Type B pancreatic cell (in vitro differentiated cells): ENCODE measurements around the gene NFIX. TPM values are rescaled to one million over a fixed set of nuclear protein-coding genes. Genes with fewer than 3 reads are reported as not detected.
"Not testable (repeated sequence)": the region's sequence is repeated elsewhere in the genome, so short reads cannot be mapped to it uniquely, and the experiment has no call there.

ENCODE experiments used
- DNase-seq: peaks from one replicate; pipeline ENCODE4 v3.0.0; 2021; ENCODE audit warnings: mixed read lengths; ENCODE audit not compliant: unreplicated experiment; ENCODE audit errors: extremely low spot score
- H3K27ac Mint-ChIP-seq: 2 replicates; pipeline ENCODE4 v1.8.0; 2021; ENCODE audit warnings: mild to moderate bottlenecking, mixed read lengths
- H3K27me3 Mint-ChIP-seq: 2 replicates; pipeline ENCODE4 v1.8.0; 2021; ENCODE audit warnings: mixed read lengths
- H3K36me3 Mint-ChIP-seq: 2 replicates; pipeline ENCODE4 v1.8.0; 2021; ENCODE audit warnings: mixed read lengths
- H3K4me1 Mint-ChIP-seq: one replicate; pipeline ENCODE4 v1.8.0; 2021; ENCODE audit warnings: mixed read lengths; ENCODE audit not compliant: unreplicated experiment
- H3K4me3 Mint-ChIP-seq: 2 replicates; pipeline ENCODE4 v1.8.0; 2021; ENCODE audit warnings: mild to moderate bottlenecking, mixed read lengths
- H3K9me3 Mint-ChIP-seq: 2 replicates; pipeline ENCODE4 v1.8.0; 2021; ENCODE audit warnings: mixed read lengths
- CTCF ChIP-seq: fragments of 200-600 bp; sonication (generic); conservative IDR thresholded peaks from 2 replicates; pipeline ENCODE4 v1.5.0; 2021; ENCODE audit warnings: antibody characterized with exemption, mild to moderate bottlenecking
- total RNA-seq: library from RNA; stranded (reverse); gene quantifications from 2 replicates; pipeline ENCODE4 v1.2.1, GENCODE V29; 2021; ENCODE audit warnings: low replicate concordance

Gene NFIX
- total RNA-seq, 1 donor from 2014 or later, result 12.4 TPM

- Mint-ChIP-seq H3K4me1 (peaks cover 19% of the 10 kb centered on the region), H3K9me3 (no peaks in the 10 kb centered on the region), H3K27me3 (no peaks in the 10 kb centered on the region), H3K27ac (peak overlapping the region; percentile 42), H3K36me3 (peaks cover 25% of the 10 kb centered on the region), H3K4me3 (peak overlapping the region; percentile 47)
- TF ChIP-seq CTCF, result no peak
- no peak for DNase-seq
Observed at GRCh38 chr19:12947702-12948611, 47.3 kb upstream of the NFIX start.

DNA sequence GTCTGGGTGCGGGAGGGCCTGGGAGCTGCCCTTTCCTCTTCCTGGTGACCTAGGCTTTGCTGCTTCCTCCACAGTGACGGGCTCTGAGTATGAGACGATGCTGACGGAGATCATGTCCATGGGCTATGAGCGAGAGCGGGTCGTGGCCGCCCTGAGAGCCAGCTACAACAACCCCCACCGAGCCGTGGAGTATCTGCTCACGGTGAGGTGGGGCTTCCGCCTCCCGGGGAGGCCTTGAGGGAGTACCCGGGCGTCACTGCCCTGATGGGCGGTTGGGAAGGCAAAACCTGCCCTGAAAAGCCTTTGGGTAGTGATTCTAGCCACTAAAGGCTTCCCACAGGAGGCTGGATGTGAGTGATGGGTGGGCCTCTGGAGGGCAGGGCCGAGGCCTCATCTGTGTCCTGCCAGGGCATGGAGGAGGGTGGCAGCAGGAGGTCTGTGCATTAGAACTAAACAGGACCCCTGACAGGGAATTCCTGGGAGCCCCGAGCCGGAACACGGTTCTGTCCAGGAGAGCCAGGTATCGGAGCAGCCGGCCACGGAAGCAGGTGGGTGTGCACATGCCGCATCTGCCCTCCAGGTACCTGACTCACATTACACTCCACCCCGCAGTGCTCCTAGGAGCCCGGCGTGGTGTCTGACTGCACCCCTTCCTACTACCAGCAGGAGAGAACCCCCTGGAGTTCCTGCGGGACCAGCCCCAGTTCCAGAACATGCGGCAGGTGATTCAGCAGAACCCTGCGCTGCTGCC lies 46.5 kb upstream of the NFIX start:
- Mint-ChIP-seq H3K4me3 (no peak overlapping the region), H3K36me3 (peaks cover 20% of the 10 kb centered on the region), H3K9me3 (no peaks in the 10 kb centered on the region), H3K27ac (no peak overlapping the region), H3K27me3 (no peaks in the 10 kb centered on the region), H3K4me1 (peaks cover 13% of the 10 kb centered on the region)
- DNase-seq, result no peak
- no peak for TF ChIP-seq CTCF

DNA sequence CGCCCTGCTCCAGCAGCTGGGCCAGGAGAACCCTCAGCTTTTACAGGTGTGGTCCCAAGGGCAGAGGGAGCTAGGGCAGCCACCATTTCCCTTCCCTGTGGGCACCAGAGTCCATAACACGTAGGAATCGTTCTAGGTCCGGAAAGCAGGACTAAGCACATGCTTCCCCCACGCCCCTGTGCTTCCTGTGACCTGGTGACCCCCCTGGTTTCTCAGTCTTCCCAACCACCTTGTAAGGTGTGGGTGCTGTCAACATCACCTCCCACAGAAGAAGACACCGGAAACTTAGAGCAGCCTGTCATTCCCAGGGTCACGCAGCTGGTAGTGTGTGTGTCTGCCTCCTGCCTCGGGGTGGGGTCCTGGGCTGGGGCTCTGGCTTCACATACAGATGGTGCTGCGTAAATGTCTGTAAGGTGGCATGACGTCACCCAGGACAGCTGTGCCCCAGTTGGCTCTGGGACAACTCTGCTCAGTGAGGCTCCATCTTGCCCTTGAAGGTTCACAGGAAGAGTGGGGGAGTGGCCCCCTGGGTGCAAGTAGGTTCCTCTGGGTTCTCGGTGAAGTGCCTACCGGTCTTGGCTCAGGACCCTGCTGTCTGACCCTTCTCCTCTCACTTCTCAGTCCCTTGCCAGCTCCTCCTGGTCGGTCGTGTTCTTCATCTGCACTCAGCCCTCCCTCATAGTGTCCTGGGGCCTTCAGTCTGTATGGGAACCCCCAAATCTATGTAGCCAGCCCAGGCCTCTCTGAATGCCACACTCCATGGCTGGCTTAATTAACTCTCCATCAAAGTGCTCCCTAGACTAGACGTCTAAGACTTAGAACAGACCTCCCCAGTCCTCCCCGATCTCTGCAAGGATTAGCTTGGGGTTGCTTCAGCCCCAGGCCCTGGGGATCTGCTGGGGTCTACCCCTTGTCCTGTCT lies 45.7 kb upstream of the NFIX start:
- H3K27me3 Mint-ChIP-seq, result no peaks in the 10 kb centered on the region
- H3K4me3 Mint-ChIP-seq, result peak overlapping the region; percentile 58
- H3K27ac Mint-ChIP-seq, result peak overlapping the region; percentile 62
- peaks cover 16% of the 10 kb centered on the region for H3K4me1 Mint-ChIP-seq
- peaks cover 22% of the 10 kb centered on the region for H3K36me3 Mint-ChIP-seq
- no peak for DNase-seq
- no peaks in the 10 kb centered on the region for H3K9me3 Mint-ChIP-seq
- no peak for TF ChIP-seq CTCF

DNA sequence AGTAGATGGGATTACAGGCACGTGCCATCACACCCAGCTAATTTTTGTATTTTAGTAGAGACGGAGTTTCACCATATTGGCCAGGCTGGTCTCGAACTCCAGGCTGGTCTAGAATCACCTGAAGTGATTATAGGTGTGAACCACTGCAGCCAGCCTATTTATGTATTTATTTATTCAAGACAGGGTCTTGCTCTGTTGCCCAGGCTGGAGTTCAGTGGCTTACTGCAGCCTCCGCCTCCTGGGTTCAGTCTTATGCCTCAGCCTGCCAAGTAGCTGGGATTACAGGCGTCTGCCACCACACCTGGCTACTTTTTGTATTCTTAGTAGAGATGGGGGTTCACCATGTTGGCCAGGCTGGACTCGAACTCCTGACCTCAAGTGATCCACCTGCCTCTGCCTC lies 43.2 kb upstream of the NFIX start:
- H3K4me3 Mint-ChIP-seq, H3K27me3 Mint-ChIP-seq, H3K27ac Mint-ChIP-seq, DNase-seq, H3K9me3 Mint-ChIP-seq: not testable (repeated sequence)
- Mint-ChIP-seq H3K36me3 (peaks cover 17% of the 10 kb centered on the region), H3K4me1 (peaks cover 21% of the 10 kb centered on the region)

DNA sequence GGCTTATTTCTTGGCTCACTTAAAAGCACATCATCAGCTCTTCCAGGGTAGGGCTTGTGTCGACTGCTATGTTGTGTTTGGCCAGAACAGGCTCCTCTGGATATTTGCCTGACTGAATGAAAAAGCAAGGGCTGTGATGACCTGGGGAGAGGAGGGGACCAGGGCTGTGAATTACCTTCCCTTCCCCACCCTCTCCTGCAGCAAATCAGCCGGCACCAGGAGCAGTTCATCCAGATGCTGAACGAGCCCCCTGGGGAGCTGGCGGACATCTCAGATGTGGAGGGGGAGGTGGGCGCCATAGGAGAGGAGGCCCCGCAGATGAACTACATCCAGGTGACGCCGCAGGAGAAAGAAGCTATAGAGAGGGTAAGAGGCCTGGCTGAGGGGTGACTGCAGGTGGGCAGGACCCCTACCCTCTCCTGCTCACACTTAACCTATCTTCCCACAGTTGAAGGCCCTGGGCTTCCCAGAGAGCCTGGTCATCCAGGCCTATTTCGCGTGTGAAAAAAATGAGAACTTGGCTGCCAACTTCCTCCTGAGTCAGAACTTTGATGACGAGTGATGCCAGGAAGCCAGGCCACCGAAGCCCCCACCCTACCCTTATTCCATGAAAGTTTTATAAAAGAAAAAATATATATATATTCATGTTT lies 42.7 kb upstream of the NFIX start:
- Mint-ChIP-seq H3K4me3 (no peak overlapping the region), H3K9me3 (no peaks in the 10 kb centered on the region), H3K4me1 (peaks cover 19% of the 10 kb centered on the region), H3K27me3 (no peaks in the 10 kb centered on the region), H3K27ac (peak overlapping the region; percentile 39), H3K36me3 (peaks cover 16% of the 10 kb centered on the region)
- TF ChIP-seq CTCF, result no peak
- DNase-seq, result no peak
